ENCODE results near the gene CCDC85C. TPM values are rescaled to one million over a fixed set of nuclear protein-coding genes. Genes with fewer than 3 reads are reported as not detected.
A peak's percentile ranks its signal among the peaks of the same experiment; 100 is the strongest.

Gene CCDC85C
- total and polyA plus RNA-seq, 7 donors, result 1.8 to 21.0 (median 7.9) TPM

DNA sequence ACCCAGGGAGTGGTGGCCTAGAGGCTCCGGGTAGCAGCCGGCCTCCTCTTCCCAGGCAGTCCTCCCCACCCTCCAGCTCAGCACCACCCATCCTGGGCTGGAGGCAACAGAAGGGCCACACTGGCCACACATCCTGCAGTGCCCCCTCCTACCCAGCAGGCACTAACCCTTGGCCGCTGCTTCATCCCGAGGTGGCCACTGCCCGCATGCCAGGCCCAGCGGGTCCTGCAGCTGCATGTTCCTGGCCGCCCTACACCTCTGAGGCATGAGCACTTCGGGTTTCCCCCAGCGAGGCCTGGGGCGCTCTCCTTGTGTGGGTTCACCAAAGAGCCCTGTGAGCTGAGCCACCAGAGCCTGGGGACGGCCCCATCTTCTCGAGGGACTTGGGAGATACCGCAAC lies 61.4 kb downstream of the CCDC85C start:
- DNase-seq (no peak), ATAC-seq (no peak)
- 83 to 87% (median 84%) methylated on average over 13 of the region's 13 CpGs for WGBS, 3 donors
- H3K4me3 ChIP-seq, result no peak overlapping the region
- intact Hi-C loops (cut with DNase I), result no loop called here
- H3K36me3 ChIP-seq (ENCODE audit: insufficient read depth in 1 of 2, low read depth in 1 of 2), result no peaks in the 10 kb centered on the region
- no peaks in the 10 kb centered on the region for H3K27me3 ChIP-seq (ENCODE audit: insufficient read depth in 3 of 3, low read length in 2 of 3)
- peaks cover 16% of the 10 kb centered on the region for H3K4me1 ChIP-seq
- no peaks in the 10 kb centered on the region for H3K9me3 ChIP-seq
- TF ChIP-seq, protein P1, sequence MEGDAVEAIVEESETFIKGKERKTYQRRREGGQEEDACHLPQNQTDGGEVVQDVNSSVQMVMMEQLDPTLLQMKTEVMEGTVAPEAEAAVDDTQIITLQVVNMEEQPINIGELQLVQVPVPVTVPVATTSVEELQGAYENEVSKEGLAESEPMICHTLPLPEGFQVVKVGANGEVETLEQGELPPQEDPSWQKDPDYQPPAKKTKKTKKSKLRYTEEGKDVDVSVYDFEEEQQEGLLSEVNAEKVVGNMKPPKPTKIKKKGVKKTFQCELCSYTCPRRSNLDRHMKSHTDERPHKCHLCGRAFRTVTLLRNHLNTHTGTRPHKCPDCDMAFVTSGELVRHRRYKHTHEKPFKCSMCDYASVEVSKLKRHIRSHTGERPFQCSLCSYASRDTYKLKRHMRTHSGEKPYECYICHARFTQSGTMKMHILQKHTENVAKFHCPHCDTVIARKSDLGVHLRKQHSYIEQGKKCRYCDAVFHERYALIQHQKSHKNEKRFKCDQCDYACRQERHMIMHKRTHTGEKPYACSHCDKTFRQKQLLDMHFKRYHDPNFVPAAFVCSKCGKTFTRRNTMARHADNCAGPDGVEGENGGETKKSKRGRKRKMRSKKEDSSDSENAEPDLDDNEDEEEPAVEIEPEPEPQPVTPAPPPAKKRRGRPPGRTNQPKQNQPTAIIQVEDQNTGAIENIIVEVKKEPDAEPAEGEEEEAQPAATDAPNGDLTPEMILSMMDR (IDR thresholded peaks at IDR 0.05), result no peak
- no peak overlapping the region for H3K27ac ChIP-seq

DNA sequence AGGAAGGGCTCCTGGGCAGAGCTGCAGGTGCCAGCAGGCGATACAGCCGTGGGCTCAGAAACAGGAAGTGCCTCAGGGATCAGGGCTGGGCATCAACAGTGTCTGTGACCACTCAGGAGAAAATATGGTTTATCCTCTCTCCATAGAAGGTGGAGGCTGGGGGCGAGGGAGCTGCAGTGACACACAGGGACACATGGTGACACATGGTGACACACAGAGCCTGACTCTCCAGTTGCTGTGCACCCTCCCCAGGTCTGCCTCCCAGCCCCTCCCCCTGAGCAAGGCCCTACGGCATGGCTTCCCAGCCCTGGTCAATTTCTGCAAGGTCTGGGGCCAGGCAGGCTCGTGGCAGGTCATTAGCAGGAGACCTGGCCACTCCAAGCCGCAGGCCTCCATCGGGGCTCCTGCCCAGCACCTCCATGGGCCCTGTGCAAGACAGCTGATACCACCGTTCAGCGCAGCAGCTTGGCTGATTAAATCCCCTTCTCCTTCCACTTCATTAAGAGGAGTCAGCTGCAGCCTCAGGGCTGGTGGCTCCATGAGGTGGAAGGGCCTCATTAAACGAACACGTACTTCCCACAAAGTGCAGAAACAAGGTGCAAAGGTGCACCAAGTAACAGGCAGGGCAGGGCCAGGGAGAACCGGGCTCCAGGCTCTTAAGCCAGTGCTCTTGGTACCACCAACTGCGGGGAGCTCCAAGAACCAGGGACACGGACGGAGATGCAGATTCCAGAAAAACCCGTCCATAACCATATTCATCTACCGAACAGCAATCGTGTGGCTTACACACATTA lies 62.1 kb downstream of the CCDC85C start:
- peaks cover 16% of the 10 kb centered on the region for H3K4me1 ChIP-seq
- H3K36me3 ChIP-seq (ENCODE audit: insufficient read depth in 1 of 2, low read depth in 1 of 2), result no peaks in the 10 kb centered on the region
- no peak for ATAC-seq

DNA sequence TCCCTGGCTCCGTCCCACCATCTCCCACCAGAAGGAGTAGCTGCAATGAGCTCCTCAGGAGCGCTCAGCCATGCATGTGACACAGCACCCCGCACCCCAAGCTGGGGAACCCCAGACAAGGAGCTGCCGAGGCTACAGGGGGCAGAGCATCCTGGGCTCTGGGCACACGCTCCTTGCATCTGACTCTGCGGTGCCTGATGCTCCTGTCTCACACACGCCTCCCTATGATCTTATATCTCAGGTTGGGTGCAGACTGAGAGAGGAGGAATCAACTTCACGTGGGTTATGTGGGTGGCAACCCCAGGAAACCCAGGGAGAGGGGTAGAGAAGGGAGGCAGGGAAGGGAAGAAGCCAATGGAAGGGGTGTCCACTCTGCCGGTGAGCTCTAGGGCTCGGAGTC lies 62.8 kb downstream of the CCDC85C start:
- ATAC-seq (no peak), DNase-seq (no peak)
- Histone ChIP-seq H3K27ac (no peak overlapping the region), H3K36me3 (ENCODE audit: insufficient read depth in 1 of 2, low read depth in 1 of 2) (no peaks in the 10 kb centered on the region), H3K4me3 (no peak overlapping the region), H3K4me1 (peaks cover 16% of the 10 kb centered on the region), H3K27me3 (ENCODE audit: insufficient read depth in 3 of 3, low read length in 2 of 3) (no peaks in the 10 kb centered on the region), H3K9me3 (no peaks in the 10 kb centered on the region)
- intact Hi-C loops (cut with DNase I), result no loop called here
- WGBS, 3 donors, result 88% methylated on average over 10 of the region's 10 CpGs
- TF ChIP-seq, protein P1 (IDR thresholded peaks at IDR 0.05), result no peak

More for the DNA sequence above, 62.1 kb downstream of the CCDC85C start:
- intact Hi-C loops (cut with DNase I), result no loop called here
- 85 to 86% (median 85%) methylated on average over 18 of the region's 18 CpGs for WGBS, 3 donors
- TF ChIP-seq, protein P1 (IDR thresholded peaks at IDR 0.05), result no peak
- Histone ChIP-seq H3K27ac (no peak overlapping the region), H3K9me3 (no peaks in the 10 kb centered on the region), H3K27me3 (ENCODE audit: insufficient read depth in 3 of 3, low read length in 2 of 3) (no peaks in the 10 kb centered on the region), H3K4me3 (no peak overlapping the region)
- DNase-seq, result no peak

DNA sequence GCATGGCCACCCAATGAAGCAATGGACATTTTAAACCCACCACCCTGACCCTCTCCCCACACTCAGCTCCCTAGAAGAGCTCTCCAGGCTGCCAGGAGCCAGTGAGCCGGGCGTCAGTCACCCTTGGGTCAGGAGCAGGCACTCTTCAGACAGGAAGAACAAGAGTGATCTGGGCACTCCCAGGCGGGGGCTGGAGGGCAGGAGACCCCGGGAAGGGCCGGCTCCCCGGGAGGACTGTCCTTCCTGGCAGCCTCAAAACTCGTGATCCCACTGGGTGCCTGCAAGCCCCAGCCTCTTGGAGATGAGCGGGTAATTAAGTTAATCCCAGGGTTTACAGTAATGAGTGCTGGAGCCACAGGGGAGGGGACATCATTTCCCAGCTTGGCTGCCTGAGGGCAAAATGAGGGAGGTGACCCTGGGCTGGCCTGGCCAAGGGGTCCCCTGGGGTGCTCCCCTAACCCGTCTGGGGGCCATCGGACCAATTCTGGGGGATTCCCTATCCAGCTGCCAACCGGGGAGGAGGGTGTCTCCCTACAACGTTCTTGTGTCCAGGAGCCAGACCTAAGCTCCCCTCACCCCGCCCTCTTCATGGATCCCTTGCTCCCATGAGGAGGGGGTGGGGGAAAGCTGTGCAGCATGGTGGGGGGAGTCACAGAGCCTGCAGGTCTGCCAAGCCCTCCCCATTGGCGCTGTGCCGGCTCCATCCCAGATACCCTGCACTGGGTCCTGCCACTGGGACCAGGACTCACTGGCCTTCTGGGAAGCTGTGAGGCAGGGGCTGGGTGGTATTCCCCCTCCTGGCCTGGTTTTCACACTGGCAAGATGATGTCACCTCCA lies 63.6 kb downstream of the CCDC85C start:
- intact Hi-C loops (cut with DNase I), result no loop called here
- no peak for ATAC-seq
- no peak for DNase-seq
- Histone ChIP-seq H3K27me3 (ENCODE audit: insufficient read depth in 3 of 3, low read length in 2 of 3) (no peaks in the 10 kb centered on the region), H3K4me1 (peaks cover 16% of the 10 kb centered on the region), H3K36me3 (ENCODE audit: insufficient read depth in 1 of 2, low read depth in 1 of 2) (no peaks in the 10 kb centered on the region), H3K4me3 (no peak overlapping the region), H3K9me3 (no peaks in the 10 kb centered on the region), H3K27ac (peak overlapping the region; percentile 6)
- WGBS, 3 donors, result 58 to 67% (median 62%) methylated on average over 15 of the region's 15 CpGs
- TF ChIP-seq, protein P1 (IDR thresholded peaks at IDR 0.05), result no peak
